D341Med (cell line): ENCODE measurements around the gene NPW.

Experiments used
- DNase-seq: peaks from one replicate; pipeline ENCODE4 v3.0.0; 2012; ENCODE audit warnings: low spot score

NPW gene

DNA sequence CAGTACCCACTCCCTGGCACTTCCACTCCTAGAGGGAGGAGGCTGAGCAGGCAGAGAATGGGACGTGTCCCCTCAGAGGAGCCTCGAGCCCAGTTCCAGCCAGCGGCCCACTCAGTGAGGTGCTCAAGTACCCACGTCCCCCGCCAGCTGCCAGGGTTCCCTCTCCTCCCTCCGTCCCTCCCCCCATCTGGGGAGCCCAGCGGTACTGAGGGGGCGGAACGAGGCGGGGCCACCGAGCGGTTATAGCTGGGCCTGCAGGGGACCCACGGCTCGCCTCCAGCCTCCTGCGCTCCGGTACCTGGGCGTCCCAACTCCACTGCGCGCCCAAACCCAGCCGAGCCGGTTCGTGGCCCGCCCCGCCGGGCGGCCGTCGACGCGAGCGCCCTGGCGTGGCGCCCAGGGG is at the start of gene NPW:
NPW (plus strand) TSS at position 268 of the 403 bp plus-strand sequence.
- peak; percentile 60 for DNase-seq

DNA sequence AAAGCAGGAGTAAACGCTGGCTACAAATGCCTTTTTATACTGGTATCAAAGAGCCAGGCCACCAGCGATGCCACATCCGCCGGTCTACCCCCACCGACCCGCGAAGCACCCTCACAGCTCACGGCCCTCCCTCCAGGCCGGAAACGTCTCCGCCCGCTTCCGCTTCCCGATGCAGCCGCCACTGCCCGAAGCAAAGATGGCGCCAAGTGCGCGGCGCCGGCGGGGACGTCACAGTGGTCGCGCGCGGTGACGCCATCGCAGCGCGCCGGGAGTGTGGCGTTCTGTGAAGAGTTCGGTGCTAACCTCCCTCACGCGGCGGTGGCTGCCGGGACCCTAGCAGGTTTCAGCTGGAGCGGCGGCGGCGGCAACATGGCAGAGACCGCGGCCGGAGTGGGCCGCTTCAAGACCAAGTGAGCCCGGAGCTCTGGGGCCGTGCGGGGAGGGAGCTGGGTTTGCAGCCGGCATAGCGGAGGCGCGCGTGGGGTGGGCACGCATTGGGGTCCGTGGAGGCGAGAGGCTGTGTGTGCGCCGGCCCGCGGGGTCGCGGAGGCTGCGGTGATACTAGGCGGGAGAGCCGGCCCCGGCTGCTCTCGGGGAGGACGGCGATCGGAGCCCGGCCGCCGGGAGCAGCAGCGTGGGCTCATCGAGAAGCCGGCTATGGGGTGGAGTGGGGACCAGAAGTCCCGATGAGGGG is 47.6 kb upstream of the NPW start, which contains the start of gene TBL3:
TBL3 (plus strand) TSS at position 258 of the 694 bp plus-strand sequence; CDS start at position 370, 112 bp downstream.
- DNase-seq: peak; percentile 94

DNA sequence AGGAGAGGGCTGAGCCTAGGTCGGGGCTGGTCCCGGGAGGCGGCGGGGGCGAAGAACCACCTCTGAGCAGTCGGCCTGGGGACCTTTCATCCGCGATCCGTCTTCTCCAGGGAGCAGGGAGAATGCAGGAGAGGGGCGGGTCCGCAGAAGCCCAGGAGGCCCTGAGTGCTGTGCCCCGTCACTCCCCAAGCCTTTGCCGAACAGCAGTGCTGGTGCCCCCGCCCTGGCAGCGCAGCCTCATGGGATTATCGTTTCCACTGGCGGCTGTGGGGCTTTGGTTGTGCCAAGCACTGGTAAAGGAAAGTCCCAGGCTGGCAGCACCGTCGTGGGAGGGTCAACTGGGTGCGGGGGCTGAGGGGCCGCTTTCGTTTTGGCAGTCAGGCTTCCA is 47.1 kb upstream of the NPW start:
- no peak for DNase-seq

DNA sequence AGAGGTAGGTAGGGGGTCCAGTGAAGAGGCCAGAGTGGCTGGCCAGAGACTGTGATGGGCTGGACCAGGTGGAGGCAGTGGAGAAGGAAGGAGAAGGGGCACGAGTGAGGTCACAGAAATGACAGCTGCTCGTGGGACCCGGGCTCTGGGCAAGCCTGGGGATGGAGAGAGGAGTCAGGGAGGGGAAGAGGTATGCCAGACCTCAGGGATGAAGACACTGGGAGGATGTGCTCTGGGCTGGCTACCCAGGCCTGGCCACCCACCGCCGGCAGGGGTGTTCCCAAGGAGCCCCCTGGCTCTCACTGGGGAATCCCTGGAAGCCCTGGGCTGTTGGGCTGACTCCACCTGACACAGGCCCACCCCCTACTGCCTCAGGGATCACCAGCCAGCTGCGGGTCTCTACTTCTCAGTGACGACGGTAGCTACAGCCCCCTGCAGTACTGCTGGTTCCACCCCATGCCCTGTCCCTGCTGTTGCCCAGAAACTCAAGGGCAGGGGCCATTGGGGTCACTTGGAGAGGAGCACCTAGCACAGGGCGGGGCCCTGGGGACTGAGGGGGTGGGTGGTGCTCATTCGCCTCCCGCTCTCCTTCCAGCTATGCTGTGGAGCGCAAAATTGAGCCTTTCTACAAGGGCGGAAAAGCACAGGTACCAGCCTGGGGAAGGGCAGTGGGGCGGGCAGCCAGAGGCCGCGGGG is 46.0 kb upstream of the NPW start:
- no peak for DNase-seq

DNA sequence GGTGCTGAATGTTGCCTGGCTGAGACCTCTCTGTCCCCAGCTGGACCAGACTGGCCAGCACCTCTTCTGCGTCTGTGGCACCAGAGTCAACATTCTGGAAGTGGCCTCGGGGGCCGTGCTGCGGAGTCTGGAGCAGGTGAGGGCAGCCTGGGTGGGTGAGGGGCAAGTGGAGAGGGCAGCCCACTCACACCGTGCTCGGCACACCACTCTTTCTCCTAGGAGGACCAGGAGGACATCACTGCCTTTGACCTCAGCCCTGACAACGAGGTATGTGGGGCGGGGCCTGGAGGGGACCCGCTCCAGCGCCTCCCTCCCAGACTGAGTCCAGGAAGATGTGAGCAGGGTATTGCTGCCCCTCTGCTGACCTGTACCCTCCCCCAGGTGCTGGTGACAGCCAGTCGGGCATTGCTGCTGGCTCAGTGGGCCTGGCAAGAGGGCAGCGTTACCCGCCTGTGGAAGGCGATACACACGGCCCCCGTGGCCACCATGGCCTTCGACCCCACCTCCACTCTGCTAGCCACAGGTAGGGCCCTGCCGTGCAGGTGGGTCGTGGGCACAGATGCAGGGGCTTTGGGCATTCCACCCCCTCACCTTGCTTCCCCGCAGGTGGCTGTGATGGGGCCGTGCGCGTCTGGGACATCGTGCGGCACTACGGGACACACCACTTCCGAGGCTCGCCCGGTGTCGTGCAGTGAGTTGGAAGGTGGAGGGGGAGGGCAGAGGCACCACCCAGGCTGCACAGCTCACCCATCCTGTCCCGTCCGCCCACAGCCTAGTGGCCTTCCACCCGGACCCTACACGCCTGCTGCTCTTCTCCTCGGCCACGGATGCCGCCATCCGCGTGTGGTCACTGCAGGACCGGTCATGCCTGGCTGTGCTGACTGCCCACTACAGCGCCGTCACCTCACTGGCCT is 45.2 kb upstream of the NPW start:
- no peak for DNase-seq

DNA sequence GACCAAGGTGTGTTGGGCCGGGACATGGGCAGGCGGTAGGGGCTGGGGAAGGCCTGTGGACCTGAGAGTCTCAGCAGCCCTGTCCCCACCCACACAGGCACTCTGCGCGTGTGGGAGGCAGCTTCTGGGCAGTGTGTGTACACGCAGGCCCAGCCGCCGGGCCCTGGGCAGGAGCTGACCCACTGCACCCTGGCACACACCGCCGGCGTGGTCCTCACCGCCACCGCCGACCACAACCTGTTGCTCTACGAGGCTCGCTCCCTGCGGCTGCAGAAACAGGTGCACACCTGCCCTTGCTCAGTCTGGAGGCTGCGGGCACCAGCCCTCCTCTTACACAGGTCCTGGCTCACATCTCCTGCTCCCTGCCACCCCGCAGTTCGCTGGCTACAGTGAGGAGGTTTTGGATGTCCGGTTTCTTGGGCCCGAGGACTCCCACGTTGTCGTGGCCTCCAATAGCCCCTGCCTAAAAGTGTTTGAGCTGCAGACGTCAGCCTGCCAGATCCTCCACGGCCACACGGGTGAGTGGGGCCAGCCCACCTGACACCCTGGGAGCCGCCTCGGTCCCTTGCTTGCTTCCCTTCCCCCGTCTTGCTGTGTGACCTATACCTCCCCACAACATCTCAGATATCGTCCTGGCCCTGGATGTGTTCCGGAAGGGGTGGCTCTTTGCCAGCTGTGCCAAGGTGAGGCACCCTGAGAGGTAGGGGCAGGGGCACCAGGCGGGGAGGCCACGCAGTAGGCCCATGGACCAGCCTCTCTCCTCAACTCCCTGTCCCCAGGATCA is 44.0 kb upstream of the NPW start:
- no peak for DNase-seq

DNA sequence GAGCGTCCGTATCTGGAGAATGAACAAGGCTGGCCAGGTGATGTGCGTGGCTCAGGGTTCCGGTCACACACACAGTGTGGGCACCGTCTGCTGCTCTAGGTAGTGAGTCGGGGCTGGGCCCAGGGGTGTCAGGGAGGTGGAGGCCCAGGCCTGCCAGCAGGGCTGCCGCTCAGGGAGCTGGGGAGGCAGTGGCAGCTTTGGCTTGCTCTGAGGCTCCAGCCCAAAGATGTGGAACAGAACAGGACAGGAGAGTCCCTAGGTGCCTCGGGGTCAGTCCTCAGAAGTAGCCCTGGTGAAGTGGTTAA is 43.4 kb upstream of the NPW start:
- DNase-seq: no peak

DNA sequence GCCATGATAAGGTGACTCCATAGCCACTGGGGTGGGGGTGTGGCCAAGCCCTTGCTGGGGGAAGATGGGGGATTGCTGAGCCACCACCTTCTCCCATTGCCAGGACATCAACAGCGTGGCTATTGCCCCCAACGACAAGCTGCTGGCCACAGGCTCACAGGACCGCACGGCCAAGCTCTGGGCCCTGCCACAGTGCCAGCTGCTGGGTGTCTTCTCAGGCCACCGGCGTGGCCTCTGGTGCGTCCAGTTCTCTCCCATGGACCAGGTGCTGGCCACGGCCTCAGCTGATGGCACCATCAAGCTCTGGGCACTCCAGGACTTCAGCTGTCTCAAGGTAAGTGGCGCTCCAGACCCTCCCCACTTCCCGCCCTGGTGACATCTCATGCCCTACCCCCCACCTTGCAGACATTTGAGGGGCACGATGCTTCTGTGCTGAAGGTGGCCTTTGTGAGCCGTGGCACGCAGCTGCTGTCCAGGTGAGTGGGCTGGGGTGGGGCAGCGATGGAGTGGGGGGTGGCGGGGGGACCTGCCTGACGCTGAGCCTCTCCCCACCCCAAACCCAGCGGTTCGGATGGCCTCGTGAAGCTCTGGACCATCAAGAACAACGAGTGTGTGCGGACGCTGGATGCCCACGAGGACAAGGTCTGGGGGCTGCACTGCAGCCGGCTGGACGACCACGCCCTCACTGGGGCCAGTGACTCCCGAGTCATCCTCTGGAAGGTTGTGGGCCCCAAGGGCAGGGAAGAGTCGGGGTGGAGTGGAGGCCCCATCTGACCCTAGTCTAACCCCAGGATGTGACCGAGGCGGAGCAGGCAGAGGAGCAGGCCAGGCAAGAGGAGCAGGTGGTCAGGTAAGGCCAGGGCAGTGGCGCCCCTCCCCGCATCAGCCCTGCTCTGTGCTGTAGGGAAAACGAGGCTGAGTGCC is 42.4 kb upstream of the NPW start:
- DNase-seq: no peak

DNA sequence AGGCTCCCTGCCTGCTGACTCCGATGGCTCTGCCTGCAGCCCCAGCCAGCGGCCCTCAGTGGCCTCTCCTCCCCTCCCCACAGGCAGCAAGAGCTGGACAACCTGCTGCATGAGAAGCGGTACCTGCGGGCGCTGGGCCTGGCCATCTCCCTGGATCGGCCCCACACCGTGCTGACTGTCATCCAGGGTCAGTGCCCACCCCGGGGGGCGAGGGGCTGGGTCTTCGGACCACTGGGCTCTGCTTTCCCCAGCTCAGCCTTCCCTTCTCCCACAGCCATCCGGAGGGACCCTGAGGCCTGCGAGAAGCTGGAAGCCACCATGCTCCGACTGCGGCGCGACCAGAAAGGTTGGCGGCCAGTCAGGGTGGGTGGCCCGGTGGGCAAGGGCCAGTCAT is 41.7 kb upstream of the NPW start:
- no peak for DNase-seq

DNA sequence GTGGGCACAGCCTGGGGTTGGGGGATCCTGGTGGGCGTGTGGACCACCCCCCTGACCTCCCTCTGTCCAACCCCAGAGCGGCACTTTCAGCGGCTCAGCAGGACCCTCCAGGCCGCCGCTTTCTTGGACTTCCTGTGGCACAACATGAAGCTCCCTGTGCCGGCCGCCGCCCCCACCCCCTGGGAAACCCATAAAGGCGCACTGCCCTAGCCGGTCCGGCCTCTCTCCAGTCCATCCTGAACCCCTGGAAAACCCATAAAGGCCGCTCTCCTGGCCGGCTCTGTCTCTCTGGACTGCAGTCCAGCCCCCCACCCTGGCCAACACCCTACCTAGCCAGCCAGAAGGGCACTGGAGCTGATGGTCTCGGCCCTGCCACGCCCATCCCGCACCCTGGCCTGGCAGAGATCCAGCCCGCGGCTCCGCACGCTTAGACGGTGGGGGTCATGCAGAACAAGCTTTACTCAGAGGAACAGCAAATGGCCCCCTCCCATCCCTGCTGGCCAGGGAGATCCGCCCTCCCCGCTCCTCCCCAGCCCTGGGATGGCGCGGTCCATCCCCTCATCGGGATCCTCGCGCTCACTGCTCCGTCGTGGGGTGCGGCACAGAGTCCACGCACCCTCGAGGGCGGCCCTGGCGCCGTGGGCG is 41.0 kb upstream of the NPW start:
- DNase-seq: no peak

DNA sequence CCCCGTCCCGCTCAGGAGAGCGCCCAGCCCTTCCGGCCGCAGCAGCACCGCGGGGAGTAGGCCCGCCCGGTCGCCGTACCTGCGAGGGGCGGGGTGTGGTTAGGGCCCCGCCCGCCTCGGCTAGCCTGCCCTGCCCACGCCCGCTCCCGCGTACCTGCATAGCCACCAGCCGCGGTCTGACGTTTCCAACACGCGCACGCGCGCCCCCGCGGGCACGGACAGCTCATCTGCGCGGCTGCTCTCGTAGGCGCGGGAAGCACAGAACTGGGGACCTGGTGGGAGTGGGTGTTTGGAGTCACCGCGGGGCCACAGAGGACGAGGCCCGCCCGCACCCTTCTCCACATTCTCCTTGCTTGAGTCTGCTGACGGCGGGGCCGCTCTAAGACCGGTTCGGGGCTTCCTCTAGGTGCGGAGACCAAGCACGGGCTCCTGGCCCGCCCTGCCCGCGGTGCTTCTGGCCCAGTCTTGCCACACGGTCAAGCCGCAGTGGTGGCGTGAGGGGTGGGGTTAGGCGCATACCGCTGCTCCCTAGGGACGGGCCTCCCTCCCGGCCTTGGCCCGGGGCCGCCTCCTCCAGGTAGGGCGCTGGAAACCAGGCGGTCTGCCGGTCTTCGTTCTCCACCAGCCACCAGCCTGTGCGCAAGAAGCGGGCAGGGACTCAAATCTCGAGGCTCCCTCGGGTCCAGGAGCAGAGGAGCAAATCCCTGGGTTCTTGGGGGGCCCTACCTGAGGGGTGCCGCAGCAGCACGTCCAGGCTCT is 40.1 kb upstream of the NPW start:
- no peak for DNase-seq

DNA sequence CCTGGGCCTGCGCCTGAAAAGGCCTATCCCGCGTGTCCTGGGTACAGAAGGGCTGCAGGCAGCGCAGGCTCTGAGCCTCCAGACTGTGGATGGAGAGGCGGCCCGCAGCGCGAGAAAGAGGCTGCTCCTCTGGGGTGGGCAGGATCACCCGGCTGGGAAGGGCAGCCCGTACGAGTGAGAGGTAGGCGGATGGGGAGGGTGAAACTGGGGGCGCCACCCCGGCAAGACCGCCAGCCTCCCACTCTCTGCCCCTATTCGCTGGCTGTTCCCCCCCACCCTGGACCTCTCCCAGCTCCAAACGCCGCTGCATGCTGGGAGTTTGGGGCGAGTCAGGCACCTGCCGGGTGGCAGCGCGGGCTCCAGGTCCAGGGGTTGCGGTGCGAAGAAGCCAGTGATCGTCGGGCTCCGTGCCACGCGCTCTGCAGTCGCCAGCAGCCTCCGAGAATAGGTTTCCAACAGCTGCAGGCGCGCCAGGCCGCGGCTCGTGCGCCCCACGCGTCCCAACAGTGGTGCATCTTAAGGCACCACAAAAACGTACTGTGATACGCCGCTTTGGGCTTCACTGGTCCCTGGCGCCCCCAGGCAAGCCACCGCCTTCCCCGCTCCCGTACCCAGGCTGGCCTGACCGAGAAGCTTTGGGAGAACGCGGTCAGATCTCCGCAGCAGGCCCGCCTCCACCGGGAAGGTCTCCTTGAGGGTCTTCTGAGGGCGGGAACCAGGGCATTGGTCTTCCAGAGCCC is 39.4 kb upstream of the NPW start:
- DNase-seq: no peak

DNA sequence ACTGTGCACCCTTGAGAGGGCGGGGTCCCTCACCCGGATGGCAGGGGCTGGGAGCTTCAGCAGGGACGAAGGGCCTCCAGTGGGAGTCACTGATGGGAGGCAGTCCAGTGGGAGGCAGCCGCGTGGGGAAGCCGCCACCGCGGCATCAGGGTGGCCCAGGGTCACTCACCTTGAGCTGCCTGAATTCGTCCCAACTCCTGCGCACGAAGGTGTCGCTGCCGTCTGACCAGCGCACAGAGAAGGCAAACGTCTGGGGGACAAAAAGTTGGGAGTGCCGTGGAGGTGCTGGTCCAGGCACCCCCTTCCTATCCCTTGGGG is 38.9 kb upstream of the NPW start:
- DNase-seq: no peak

DNA sequence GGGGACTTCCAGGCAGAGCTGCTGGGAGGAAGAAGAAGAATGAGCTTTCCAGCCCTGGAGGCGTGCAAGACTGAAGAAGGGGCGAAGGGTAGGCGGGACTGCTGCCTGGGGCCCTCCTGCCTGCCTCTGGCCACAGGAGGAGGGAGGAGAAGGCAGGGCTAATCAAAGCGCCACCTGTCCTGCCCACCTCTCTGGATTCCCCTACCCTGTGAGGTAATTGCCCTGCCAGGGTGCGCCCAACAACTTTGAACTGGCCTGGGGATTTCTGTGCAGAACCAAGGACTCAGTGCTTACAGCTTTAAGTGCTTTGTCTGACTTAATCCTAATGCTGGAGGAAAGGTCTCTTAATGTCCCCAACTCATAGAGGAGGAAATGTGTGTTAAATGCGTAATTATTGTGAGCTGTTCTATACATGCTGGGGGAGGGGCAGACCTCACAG is 38.2 kb upstream of the NPW start, which contains the start of gene NOXO1:
NOXO1 (minus strand) TSS at position 72 of the 439 bp plus-strand sequence. CDS start 290 bp downstream, outside the sequence.
- no peak for DNase-seq

DNA sequence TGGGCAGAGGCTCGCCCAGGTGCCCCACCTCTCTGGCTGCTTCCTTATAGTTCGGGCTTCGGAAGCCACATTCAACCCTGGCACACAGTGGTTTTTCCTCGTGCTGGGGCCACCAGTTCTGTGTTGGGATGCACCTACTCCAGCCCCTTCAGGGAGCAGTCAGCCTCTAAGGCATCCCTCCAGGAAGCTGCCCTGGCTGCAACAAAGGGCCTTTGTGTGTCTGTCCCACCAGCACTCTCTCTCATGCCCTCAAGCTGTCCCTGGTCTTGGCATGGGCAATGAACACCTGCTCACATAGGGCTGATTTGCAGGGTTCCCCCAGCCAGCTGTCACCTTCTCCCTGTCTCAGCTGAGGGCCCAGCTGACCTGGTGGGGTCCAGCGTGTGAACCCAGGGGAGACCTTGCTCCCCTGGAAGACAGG is 37.6 kb upstream of the NPW start:
- DNase-seq: no peak

DNA sequence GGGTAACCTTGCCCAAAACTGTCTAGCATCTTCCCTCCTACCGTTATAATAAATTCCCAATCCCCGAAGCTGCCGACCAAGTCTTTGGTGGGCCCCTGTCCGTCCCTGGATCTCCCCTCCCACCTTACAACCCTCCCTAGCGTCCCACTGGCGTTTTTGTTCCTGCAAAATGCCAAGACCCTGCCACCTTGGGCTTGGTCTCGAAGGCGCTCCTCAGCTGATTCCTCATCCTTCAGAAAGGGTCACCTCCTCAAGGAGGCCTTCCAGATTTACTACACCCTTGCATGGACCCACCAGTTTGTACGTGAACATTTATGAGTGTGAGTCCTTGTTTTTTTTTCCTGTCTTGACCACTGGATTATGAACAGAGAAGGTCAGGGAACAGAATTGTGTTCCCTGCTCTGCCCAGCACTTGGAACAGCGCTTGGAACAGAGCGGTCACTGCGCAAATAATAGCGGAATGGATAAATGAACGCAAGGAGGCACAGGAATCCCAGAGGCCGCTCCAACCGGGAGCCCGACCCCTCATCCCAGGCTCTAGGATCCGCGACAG is 36.5 kb upstream of the NPW start:
- DNase-seq: no peak

DNA sequence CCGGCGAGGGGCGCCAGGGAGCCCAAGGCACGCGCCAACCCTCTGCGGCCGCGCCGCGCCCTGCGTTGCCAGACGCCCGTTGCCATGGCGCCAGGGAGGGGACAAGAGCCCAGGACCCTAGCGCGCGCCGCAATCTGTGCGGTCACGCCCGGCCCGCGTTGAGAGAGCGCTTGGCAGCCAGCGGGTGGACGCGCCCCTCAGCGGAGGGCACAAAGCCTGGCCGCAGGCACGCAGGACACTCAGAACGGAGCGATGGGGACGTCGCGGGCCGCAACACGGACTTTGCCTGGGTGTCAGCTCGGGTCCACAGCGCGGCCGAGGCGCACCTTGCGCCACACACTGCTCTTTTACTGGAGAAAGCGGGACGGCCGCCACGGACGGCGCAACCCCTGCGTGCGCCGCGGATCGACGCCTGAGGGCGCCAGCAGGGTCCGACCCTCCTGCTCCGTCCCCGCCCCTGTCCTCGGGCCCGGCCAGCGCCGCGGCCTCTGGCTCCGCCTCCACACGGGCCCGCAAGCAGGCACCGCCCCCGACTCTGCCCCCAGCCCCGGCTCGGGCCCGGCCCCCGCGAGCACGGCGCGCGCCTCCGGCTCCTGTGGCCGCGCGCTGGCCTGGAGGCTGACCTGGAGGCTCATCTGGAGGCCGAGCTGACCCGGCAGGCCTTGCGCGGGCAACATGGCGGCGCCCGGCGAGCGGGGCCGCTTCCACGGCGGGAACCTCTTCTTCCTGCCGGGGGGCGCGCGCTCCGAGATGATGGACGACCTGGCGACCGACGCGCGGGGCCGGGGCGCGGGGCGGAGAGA is 35.8 kb upstream of the NPW start, which contains the start of gene GFER:
GFER (plus strand) TSS at position 650 of the 803 bp plus-strand sequence; CDS start at position 676, 26 bp downstream.
- DNase-seq: peak; percentile 97
